ENCODE results near the gene THAP12. TPM values are rescaled to one million over a fixed set of nuclear protein-coding genes. Genes with fewer than 3 reads are reported as not detected.

Gene THAP12
- total and polyA plus RNA-seq, 2 donors (not counting 3 experiments of a cell fraction or from before 2014, with no cell fraction given), result 12.2 to 36.7 TPM

GRCh38 chr11:76303399-76303798, 77.5 kb downstream of the THAP12 start:
- Histone ChIP-seq H3K9me1 (replicated peaks; ENCODE audit: control insufficient read depth, extremely low read depth, insufficient read depth, low read length) (no peaks in the 10 kb centered on the region), H3K36me3 (ENCODE audit: control insufficient read depth in 2 of 2, extremely low read depth in 1 of 2, insufficient read depth in 2 of 2, low read length in 2 of 2) (no peaks in the 10 kb centered on the region), H2AFZ (ENCODE audit: low read depth, low read length) (no peak overlapping the region), H3K27ac (ENCODE audit: insufficient read depth, low read depth, low read length) (no peak overlapping the region), H3K79me2 (ENCODE audit: control insufficient read depth, insufficient read depth, low read length) (no peaks in the 10 kb centered on the region), H4K20me1 (replicated peaks; ENCODE audit: control insufficient read depth, extremely low read depth, insufficient read depth, low read length) (no peaks in the 10 kb centered on the region), H3K4me1 (ENCODE audit: control insufficient read depth, extremely low read depth, insufficient read depth, low read length) (no peaks in the 10 kb centered on the region), H3K9me3 (replicated peaks; ENCODE audit: control insufficient read depth, insufficient read depth, low read length) (no peaks in the 10 kb centered on the region), H3K27me3 (ENCODE audit: control insufficient read depth in 2 of 2, insufficient read depth in 2 of 2, low read length in 2 of 2) (peaks cover 3 to 8% of the 10 kb centered on the region in 2 experiments), H3K9ac (replicated peaks; ENCODE audit: extremely low read depth, insufficient read depth, low read length) (no peak overlapping the region), H3K4me2 (ENCODE audit: insufficient read depth, low read length) (no peak overlapping the region), H3K4me3 (replicated peaks in 1 of 3; ENCODE audit: insufficient read depth in 1 of 3, low read depth in 1 of 3, low read length in 3 of 3) (no peak overlapping the region)
- ChIA-PET CTCF (interaction anchor here (0.7 to 1.8 kb wide), 5 partner anchors 14 to 95 kb away, joined by 3 to 11 read pairs (median 4); no protein-coding TSS in a partner anchor), POLR2A (no interaction called here)
- FAIRE-seq (no peak), DNase-seq (ENCODE audit: low read depth, low spot score) (no peak)
- dilution Hi-C loops (cut with MboI; ENCODE audit: extremely low pct_ligation_motif_present, low sequenced_read_pairs), result no loop called here
- no TSS peak for BruUV-seq (replicated peaks)
- intact Hi-C loops (cut with micrococcal nuclease), result no loop called here
- TF ChIP-seq POLR2AphosphoS5 (IDR thresholded peaks at IDR 0.05; ENCODE audit: insufficient read depth, low read depth, low read length) (no peak), MYC (IDR thresholded peaks at IDR 0.05; ENCODE audit: low read depth, low read length) (no peak), CTCF (IDR thresholded peaks at IDR 0.05; ENCODE audit: extremely low read depth in 1 of 2, insufficient read depth in 1 of 2, low read depth in 1 of 2, low read length in 2 of 2) (no peak), MAX (IDR thresholded peaks at IDR 0.05; ENCODE audit: insufficient read depth, insufficient read length) (no peak), EZH2 (IDR thresholded peaks at IDR 0.05; ENCODE audit: borderline replicate concordance, low read depth, low read length, severe bottlenecking) (no peak), FOS (IDR thresholded peaks at IDR 0.05; ENCODE audit: borderline replicate concordance, insufficient read depth, low read length) (no peak), POLR2A (IDR thresholded peaks at IDR 0.05; ENCODE audit: low read depth, low read length) (no peak), JUN (IDR thresholded peaks at IDR 0.05; ENCODE audit: borderline replicate concordance, insufficient read depth, insufficient read length, low read depth) (no peak), GATA2 (IDR thresholded peaks at IDR 0.05; ENCODE audit: insufficient read depth, insufficient read length, low read depth, low read length) (no peak)

Data from endothelial cell of umbilical vein (primary cell).